ENCODE results near the gene GNL2. TPM values are rescaled to one million over a fixed set of nuclear protein-coding genes. Genes with fewer than 3 reads are reported as not detected.

GNL2 gene
- total and polyA plus RNA-seq, 9 of the 15 experiments (the other 6 are each of a cell fraction or from before 2014, with no cell fraction given), result 156 to 371 (median 263) TPM

DNA sequence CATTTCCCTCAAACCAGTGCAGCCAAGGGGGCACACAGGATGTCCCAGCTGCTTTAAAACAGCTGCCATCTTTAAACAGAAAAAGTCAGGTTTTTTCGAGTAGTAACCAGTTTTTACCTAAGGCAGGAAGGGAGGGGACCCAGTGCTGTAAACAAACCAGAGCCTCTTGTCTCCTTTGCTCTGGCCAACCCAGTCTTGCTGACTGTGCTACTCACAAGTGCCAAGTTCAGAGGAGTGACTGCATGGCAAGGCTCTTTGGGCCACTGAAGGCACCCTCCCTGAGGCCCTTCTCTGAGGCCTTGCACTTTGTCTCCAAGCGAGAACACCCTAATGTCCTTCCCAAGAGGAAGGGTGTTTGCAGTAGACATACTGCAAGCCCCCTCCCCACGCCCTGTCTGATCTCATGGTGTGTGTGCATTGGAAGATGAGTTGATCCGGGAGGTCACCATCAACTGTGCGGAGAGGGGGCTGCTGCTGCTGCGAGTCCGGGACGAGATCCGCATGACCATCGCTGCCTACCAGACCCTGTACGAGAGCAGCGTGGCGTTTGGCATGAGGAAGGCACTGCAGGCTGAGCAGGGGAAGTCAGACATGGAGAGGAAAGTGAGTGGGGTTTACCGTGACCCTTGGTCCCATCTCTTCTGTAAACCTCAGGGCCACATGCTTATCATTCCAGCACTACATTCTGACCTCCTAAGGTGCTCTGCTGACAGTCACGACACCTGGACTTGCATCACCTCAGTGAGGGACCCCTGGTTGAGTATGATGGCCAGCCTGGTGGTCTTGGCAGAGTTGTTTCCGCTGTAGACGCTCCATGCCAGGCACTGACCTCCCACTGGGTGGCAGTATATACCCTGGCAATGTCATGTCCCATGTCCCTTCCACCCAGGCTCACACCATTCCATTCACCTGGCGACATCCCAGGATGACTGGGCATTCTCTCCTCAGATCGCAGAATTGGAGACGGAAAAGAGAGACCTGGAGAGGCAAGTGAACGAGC lies 34.3 kb downstream of the GNL2 start (continued):
- TF ChIP-seq, protein P1, sequence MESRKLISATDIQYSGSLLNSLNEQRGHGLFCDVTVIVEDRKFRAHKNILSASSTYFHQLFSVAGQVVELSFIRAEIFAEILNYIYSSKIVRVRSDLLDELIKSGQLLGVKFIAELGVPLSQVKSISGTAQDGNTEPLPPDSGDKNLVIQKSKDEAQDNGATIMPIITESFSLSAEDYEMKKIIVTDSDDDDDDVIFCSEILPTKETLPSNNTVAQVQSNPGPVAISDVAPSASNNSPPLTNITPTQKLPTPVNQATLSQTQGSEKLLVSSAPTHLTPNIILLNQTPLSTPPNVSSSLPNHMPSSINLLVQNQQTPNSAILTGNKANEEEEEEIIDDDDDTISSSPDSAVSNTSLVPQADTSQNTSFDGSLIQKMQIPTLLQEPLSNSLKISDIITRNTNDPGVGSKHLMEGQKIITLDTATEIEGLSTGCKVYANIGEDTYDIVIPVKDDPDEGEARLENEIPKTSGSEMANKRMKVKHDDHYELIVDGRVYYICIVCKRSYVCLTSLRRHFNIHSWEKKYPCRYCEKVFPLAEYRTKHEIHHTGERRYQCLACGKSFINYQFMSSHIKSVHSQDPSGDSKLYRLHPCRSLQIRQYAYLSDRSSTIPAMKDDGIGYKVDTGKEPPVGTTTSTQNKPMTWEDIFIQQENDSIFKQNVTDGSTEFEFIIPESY (CRISPR knock-in tag; IDR thresholded peaks at IDR 0.05), result peak; percentile 100
- TF ChIP-seq REST (IDR thresholded peaks at IDR 0.05; ENCODE audit: borderline replicate concordance), result peak; percentile 33
- TF ChIP-seq REST (CRISPR knock-in tag; IDR thresholded peaks at IDR 0.05; ENCODE audit: low read depth), result no peak
- TF ChIP-seq, protein P2, sequence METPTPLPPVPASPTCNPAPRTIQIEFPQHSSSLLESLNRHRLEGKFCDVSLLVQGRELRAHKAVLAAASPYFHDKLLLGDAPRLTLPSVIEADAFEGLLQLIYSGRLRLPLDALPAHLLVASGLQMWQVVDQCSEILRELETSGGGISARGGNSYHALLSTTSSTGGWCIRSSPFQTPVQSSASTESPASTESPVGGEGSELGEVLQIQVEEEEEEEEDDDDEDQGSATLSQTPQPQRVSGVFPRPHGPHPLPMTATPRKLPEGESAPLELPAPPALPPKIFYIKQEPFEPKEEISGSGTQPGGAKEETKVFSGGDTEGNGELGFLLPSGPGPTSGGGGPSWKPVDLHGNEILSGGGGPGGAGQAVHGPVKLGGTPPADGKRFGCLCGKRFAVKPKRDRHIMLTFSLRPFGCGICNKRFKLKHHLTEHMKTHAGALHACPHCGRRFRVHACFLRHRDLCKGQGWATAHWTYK (CRISPR knock-in tag; IDR thresholded peaks at IDR 0.05), result no peak
- TF ChIP-seq ZFP36 (IDR thresholded peaks at IDR 0.05; ENCODE audit: low read depth, low read length, partially characterized antibody), result no peak
- no peak for TF ChIP-seq MCM2 (IDR thresholded peaks at IDR 0.05; ENCODE audit: low read depth)
- no peak for TF ChIP-seq TOE1 (IDR thresholded peaks at IDR 0.05; ENCODE audit: borderline replicate concordance)
- no peak for TF ChIP-seq TOE1 (CRISPR knock-in tag; IDR thresholded peaks at IDR 0.05; ENCODE audit: borderline replicate concordance, low read depth)
- TF ChIP-seq PHF21A (IDR thresholded peaks at IDR 0.05; ENCODE audit: borderline replicate concordance, low read depth), result no peak
- no peak for TF ChIP-seq PCBP1 (IDR thresholded peaks at IDR 0.05; ENCODE audit: low read depth, low read length, poor library complexity, severe bottlenecking)
- no peak for TF ChIP-seq THAP12 (CRISPR knock-in tag; IDR thresholded peaks at IDR 0.05)
- no peak for TF ChIP-seq KDM4B (IDR thresholded peaks at IDR 0.05; ENCODE audit: borderline replicate concordance in 2 of 2, low read depth in 1 of 2)
